Measurements from ENCODE around the gene ELF4. TPM values are rescaled to one million over a fixed set of nuclear protein-coding genes. Genes with fewer than 3 reads are reported as not detected.

Gene ELF4
- total and polyA plus RNA-seq, 9 donors: 9.3 to 25.6 (median 20.2) TPM

- Histone ChIP-seq H3K27me3 (no peaks in the 10 kb centered on the region), H3K4me1 (ENCODE audit: insufficient read depth) (no peaks in the 10 kb centered on the region), H3K36me3 (no peaks in the 10 kb centered on the region), H3K4me3 (no peak overlapping the region), H3K27ac (no peak overlapping the region), H3K9me3 (no peaks in the 10 kb centered on the region)
- intact Hi-C loops (cut with DNase I): no loop called here
- no peak for DNase-seq
- TF ChIP-seq POLR2A (IDR thresholded peaks at IDR 0.05) (no peak), CTCF (IDR thresholded peaks at IDR 0.05) (no peak)
- WGBS, 3 donors: 77 to 80% (median 78%) methylated on average over 4 of the region's 4 CpGs
Measured at GRCh38 chrX:130048686-130049222, 61.5 kb downstream of the ELF4 start.

DNA sequence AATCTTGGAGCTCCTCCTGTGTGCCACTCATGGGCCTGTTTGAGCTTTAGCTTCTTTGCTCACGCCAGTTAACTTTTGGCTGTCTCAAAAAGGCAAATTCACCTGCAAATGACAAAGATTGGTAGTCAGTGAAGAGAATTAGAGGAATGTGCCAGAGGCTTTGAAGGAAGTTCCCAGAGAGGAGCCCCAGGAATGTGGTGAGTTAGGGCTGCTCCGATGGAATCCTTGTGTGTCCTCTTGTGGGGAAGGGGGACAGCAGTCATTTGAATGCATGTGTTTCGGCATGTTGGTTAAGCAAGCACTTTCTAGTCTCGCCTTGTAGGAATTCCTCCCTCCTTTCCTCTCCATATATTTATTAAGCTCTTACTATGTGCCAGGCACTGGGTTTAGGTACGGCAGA lies 62.9 kb downstream of the ELF4 start:
- Histone ChIP-seq H3K27me3 (no peaks in the 10 kb centered on the region), H3K9me3 (no peaks in the 10 kb centered on the region), H3K4me1 (ENCODE audit: insufficient read depth) (no peaks in the 10 kb centered on the region), H3K4me3 (no peak overlapping the region), H3K27ac (no peak overlapping the region), H3K36me3 (no peaks in the 10 kb centered on the region)
- TF ChIP-seq EP300 (IDR thresholded peaks at IDR 0.05) (no peak), CTCF (IDR thresholded peaks at IDR 0.05) (no peak), POLR2A (IDR thresholded peaks at IDR 0.05) (no peak)
- 87 to 92% (median 88%) methylated on average over 5 of the region's 5 CpGs for WGBS, 3 donors
- DNase-seq: no peak
- intact Hi-C loops (cut with DNase I): no loop called here

DNA sequence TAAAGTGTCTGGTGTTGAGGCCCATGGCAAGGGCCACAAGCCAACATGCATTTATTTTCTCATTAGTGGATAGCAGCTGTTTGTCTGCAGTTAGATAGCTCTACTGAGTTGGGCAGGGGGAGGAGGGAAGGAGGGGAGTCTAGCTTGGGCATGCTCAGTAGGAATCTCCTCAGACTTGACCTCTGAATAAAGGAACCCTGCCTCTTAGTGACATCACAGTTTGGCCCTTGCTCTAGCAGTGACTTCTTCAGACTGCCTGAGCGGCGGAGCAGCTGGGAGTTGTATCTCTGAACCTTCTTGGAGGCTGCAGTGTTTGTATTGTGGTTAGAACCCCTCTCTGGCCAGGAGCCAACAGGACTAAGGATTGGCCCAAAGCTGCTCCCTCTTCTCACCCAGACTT lies 70.5 kb downstream of the ELF4 start:
- no peaks in the 10 kb centered on the region for H3K27me3 ChIP-seq
- H3K36me3 ChIP-seq: no peaks in the 10 kb centered on the region
- H3K4me3 ChIP-seq: no peak overlapping the region
- H3K27ac ChIP-seq: no peak overlapping the region
- TF ChIP-seq EP300 (IDR thresholded peaks at IDR 0.05): no peak
- TF ChIP-seq CTCF (IDR thresholded peaks at IDR 0.05): no peak
- TF ChIP-seq POLR2A (IDR thresholded peaks at IDR 0.05): no peak
- no peaks in the 10 kb centered on the region for H3K4me1 ChIP-seq (ENCODE audit: insufficient read depth)
- H3K9me3 ChIP-seq: no peaks in the 10 kb centered on the region
- intact Hi-C loops (cut with DNase I): no loop called here
- peak in 1 of 5 donors; percentile 14 for DNase-seq
- 58 to 64% (median 59%) methylated on average over 2 of the region's 2 CpGs for WGBS, 3 donors

GRCh38 chrX:130034178-130034577 lies 76.1 kb downstream of the ELF4 start:
- TF ChIP-seq EP300 (IDR thresholded peaks at IDR 0.05) (no peak), CTCF (IDR thresholded peaks at IDR 0.05) (no peak), POLR2A (IDR thresholded peaks at IDR 0.05) (no peak)
- Histone ChIP-seq H3K4me1 (ENCODE audit: insufficient read depth) (no peaks in the 10 kb centered on the region), H3K27ac (no peak overlapping the region), H3K9me3 (no peaks in the 10 kb centered on the region), H3K4me3 (no peak overlapping the region), H3K27me3 (no peaks in the 10 kb centered on the region), H3K36me3 (no peaks in the 10 kb centered on the region)
- whole genome bisulfite sequencing, 3 donors: 69 to 75% (median 73%) methylated on average over 7 of the region's 7 CpGs
- intact Hi-C loops (cut with DNase I): no loop called here
- DNase-seq: no peak

Data from ovary (tissue), 9 donors.